Heart left ventricle (tissue), 13 donors: ENCODE data around the gene SLX4IP.

Source experiments
- POLR2A ChIP-seq, 2 donors: fragments of 450-650 bp; IDR thresholded peaks; one replicate each; pipeline ENCODE4 v1.6.1; 2017; ENCODE audit warnings: antibody characterized with exemption in 2 of 2, mild to moderate bottlenecking in 2 of 2, moderate library complexity in 2 of 2
- TF ChIP-seq, protein P1 (sequence below), 12 donors: fragments of 200-600 bp; sonication (generic) in 4 of 12; IDR thresholded peaks; one replicate each; pipeline versions ENCODE4 v1.5.0 to v1.8.0; 2018 to 2022; ENCODE audit warnings: antibody characterized with exemption in 12 of 12, mild to moderate bottlenecking in 5 of 12
- donor health status: ischemic (EF 13 %, LVEDD 7.1; RV severe dilation, severe dysfunction).
- donor health status: DM: no; HTN: yes; CAD: no.
- donor health status: DM: no; HTN: no; CAD: no.
- donor health status: ischemic (EF 25% LVEDD 6.9; RV normal size, moderate dysfunction).
- donor health status: ischemic (EF 25% LVEDD 5.7; RV mildly dilated, moderate dysfunction).
- donor health status: ischemic (EF 35%, LVEDD 5.7; RV mildly dilated, moderate dysfunction).
- donor health status: nonischemic (EF 11% LVEDD 7.7; RV severe dilation, severe dysfunction).
- donor health status: DM: yes; HTN: yes; CAD: no.
- donor health status: PGD.
- donor health status: ischemic (EF 29% LVEDD 5.4; RV normal size, mild dysfunction).
- donor health status: nonischemic (EF 23%, LVEDD 6.1; RV moderate dilation, normal function).

DNA sequence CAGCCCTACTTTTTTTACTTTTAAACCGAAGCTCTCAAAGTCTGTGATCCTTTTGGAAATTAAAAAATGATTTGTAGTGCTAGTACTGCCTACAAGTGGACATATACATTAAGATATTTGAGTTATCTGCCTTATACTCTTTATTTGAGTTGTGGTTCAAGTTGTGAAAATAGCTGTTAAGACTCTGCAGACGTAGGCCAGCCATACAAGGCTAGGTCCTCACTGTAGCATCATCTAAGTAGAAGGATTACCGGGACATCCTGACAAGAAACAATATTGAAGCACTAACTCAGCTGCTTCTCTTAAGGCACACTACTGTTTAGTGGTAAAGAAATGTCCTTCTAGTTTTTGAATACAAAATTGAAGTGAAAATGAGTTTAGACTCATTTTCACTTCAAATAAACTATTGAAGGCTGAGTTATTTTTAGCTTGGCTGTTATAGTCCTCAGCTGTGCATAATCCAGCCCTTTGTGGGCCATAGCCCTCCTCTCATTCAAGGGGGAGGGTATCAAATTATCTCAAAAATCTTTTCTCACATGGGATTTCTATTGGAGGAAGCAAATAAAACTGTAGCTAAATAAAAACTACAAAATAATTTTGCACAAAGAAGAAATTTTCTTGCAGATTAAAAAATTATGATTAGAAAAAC lies 170.6 kb downstream of the SLX4IP start:
- TF ChIP-seq, protein P1, sequence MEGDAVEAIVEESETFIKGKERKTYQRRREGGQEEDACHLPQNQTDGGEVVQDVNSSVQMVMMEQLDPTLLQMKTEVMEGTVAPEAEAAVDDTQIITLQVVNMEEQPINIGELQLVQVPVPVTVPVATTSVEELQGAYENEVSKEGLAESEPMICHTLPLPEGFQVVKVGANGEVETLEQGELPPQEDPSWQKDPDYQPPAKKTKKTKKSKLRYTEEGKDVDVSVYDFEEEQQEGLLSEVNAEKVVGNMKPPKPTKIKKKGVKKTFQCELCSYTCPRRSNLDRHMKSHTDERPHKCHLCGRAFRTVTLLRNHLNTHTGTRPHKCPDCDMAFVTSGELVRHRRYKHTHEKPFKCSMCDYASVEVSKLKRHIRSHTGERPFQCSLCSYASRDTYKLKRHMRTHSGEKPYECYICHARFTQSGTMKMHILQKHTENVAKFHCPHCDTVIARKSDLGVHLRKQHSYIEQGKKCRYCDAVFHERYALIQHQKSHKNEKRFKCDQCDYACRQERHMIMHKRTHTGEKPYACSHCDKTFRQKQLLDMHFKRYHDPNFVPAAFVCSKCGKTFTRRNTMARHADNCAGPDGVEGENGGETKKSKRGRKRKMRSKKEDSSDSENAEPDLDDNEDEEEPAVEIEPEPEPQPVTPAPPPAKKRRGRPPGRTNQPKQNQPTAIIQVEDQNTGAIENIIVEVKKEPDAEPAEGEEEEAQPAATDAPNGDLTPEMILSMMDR (IDR thresholded peaks at IDR 0.05), result no peak
- no peak for TF ChIP-seq POLR2A (IDR thresholded peaks at IDR 0.05)
